Nephron progenitor cell (in vitro differentiated cells): ENCODE data around the gene RASAL2.

Source experiments
- DNase-seq: peaks from one replicate; pipeline ENCODE4 v3.0.0; 2021
- H3K27ac Mint-ChIP-seq: 2 replicates; pipeline ENCODE4 v1.8.0; 2021; ENCODE audit warnings: mild to moderate bottlenecking, moderate library complexity, mixed read lengths
- H3K27me3 Mint-ChIP-seq: 2 replicates; pipeline ENCODE4 v1.8.0; 2021; ENCODE audit warnings: mild to moderate bottlenecking, low read depth, mixed read lengths; ENCODE audit not compliant: poor library complexity
- H3K36me3 Mint-ChIP-seq: 2 replicates; pipeline ENCODE4 v1.8.0; 2021; ENCODE audit warnings: low read depth, mixed read lengths
- H3K4me1 Mint-ChIP-seq: 2 replicates; pipeline ENCODE4 v1.8.0; 2021; ENCODE audit warnings: mixed read lengths
- H3K4me3 Mint-ChIP-seq: 2 replicates; pipeline ENCODE4 v1.8.0; 2021; ENCODE audit warnings: mild to moderate bottlenecking, moderate library complexity, mixed read lengths
- H3K9me3 Mint-ChIP-seq: 2 replicates; pipeline ENCODE4 v1.8.0; 2021; ENCODE audit warnings: mild to moderate bottlenecking, moderate library complexity, mixed read lengths
- TF ChIP-seq, protein P1 (sequence below): fragments of 200-600 bp; sonication (generic); IDR thresholded peaks from 2 replicates; pipeline ENCODE4 v1.5.0; 2021; ENCODE audit warnings: antibody characterized with exemption

RASAL2 gene

DNA sequence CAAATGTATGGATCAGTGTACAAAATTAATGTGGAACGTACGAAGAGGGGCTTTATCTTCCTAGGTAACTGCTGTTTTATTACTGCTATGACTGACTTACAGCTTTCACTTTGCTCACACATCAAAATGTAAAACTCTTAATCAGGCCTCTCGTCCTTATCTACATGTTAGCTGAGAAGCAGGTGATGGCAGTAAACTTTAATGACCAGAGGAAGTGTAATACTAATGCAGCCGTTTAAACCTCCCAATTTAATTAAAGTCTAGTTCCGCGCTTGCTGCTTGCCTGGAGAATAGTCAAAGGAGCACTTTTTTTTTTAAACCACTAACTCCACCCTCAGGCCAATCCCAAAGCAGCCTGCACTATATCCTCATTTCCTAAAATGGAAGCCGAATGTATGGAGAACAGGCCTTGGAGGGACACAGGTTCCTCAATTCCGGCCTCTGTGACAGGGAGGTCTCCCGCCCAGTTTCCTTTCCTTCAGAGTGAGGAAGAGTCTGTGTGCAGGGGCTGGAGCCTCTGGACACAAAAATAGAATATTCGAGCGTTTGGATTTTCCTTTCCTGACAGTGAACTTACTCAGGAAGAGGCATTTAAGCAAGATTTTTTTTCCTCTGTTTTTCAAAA is 36.7 kb upstream of the RASAL2 start:
- H3K27me3 Mint-ChIP-seq: no peaks in the 10 kb centered on the region

DNA sequence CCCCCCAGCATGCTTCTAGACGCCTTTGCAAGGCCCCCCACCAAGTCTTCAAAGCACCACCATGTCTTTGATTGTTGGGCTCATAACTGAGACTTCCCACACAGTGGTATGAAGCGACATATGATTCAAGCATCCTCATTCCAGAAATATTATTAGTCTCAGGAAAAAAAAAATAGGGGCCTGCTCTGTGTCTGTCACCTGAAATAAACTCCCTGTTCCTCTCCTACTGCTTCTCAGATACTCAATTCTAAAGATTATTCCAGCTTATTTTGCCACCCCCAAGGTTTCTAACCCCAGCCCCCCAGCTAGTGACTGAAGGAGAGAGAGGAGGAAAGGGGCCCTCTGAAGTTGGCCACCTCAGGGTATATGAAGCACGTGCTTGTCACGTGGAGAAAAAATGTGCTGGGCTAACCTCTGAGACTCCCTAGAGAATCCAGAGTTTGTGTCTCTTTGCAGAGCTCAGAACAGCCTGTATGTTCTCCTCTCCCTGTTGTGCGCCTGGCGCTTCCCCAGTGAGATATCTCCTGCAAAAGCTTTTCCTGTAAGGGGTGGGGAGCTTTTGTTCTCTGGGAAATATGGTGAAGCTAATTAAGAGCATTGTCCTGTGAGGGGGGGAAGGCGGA is 35.9 kb upstream of the RASAL2 start:
- H3K9me3 Mint-ChIP-seq: no peaks in the 10 kb centered on the region
- H3K27me3 Mint-ChIP-seq: no peaks in the 10 kb centered on the region
- H3K4me1 Mint-ChIP-seq: peaks cover 70% of the 10 kb centered on the region
- H3K4me3 Mint-ChIP-seq: no peak overlapping the region
- H3K36me3 Mint-ChIP-seq: no peaks in the 10 kb centered on the region
- DNase-seq: no peak
- H3K27ac Mint-ChIP-seq: no peak overlapping the region
- TF ChIP-seq, protein P1, sequence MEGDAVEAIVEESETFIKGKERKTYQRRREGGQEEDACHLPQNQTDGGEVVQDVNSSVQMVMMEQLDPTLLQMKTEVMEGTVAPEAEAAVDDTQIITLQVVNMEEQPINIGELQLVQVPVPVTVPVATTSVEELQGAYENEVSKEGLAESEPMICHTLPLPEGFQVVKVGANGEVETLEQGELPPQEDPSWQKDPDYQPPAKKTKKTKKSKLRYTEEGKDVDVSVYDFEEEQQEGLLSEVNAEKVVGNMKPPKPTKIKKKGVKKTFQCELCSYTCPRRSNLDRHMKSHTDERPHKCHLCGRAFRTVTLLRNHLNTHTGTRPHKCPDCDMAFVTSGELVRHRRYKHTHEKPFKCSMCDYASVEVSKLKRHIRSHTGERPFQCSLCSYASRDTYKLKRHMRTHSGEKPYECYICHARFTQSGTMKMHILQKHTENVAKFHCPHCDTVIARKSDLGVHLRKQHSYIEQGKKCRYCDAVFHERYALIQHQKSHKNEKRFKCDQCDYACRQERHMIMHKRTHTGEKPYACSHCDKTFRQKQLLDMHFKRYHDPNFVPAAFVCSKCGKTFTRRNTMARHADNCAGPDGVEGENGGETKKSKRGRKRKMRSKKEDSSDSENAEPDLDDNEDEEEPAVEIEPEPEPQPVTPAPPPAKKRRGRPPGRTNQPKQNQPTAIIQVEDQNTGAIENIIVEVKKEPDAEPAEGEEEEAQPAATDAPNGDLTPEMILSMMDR: no peak

More for the DNA sequence above, 36.7 kb upstream of the RASAL2 start:
- no peak for DNase-seq
- no peak overlapping the region for H3K4me3 Mint-ChIP-seq
- no peaks in the 10 kb centered on the region for H3K9me3 Mint-ChIP-seq
- H3K4me1 Mint-ChIP-seq: peaks cover 77% of the 10 kb centered on the region
- H3K27ac Mint-ChIP-seq: no peak overlapping the region
- TF ChIP-seq, protein P1: no peak
- H3K36me3 Mint-ChIP-seq: no peaks in the 10 kb centered on the region

DNA sequence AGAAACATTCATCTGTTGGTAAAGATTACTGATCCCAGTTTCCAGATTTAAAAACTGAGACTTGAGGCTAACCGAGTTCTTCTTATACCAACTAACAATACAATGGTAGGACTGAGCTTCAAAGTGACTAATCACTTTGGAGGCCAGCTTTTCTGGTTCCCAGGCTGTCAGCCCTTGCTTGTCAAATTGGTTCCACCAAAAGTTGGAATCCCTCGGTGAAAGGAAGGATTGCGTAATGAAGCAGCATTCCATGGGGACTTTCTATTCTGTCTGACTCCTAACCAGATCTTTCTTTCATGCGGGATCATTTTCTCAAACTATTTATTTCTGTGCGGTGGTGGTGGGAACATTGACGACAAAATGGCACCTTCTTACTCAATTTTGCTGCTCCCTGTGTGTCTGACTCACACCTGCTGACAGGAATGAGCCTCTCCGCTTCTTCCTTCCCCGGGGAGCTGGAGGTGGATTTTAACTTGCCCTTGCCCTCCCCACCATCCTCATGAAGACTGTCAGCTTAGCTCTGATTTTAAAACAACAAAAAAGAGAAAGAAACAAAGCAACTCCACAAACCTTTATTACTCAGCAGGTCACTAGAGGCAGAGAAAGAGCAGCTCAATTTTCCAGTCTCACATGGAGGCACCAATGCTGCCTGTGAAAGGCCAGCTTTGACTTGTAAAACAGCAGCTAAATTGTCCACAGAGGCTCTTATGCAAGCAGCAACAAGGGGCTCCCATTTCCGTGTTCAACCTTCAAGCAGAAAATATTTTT is 32.9 kb upstream of the RASAL2 start:
- DNase-seq: no peak
- H3K27ac Mint-ChIP-seq: peak overlapping the region; percentile 56
- TF ChIP-seq, protein P1: no peak
- peaks cover 47% of the 10 kb centered on the region for H3K4me1 Mint-ChIP-seq
- H3K9me3 Mint-ChIP-seq: no peaks in the 10 kb centered on the region
- H3K4me3 Mint-ChIP-seq: no peak overlapping the region
- peaks cover 6% of the 10 kb centered on the region for H3K27me3 Mint-ChIP-seq
- H3K36me3 Mint-ChIP-seq: no peaks in the 10 kb centered on the region

DNA sequence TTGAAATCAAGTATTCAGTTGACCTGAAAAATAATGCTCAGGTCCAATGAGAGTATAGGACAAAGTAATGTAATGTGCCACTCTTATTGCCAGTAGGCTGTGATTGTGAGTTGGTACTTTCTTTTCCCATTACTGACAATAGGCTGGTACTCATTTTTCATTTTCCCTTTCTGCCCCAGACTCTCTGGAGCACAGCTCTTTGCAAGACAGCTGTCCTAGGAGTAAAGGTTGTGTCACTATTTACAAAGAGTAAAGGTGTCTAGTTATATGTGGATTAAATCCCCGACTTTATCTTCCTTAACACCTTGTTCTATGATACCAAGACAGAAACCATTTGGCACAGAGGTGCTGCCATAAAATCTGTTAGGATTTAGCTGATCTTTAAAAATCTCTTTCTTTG is 32.3 kb upstream of the RASAL2 start:
- TF ChIP-seq, protein P1: no peak
- no peak for DNase-seq
- no peak overlapping the region for H3K4me3 Mint-ChIP-seq
- peaks cover 41% of the 10 kb centered on the region for H3K4me1 Mint-ChIP-seq
- H3K36me3 Mint-ChIP-seq: no peaks in the 10 kb centered on the region
- no peak overlapping the region for H3K27ac Mint-ChIP-seq
- H3K9me3 Mint-ChIP-seq: no peaks in the 10 kb centered on the region
- H3K27me3 Mint-ChIP-seq: peaks cover 7% of the 10 kb centered on the region

DNA sequence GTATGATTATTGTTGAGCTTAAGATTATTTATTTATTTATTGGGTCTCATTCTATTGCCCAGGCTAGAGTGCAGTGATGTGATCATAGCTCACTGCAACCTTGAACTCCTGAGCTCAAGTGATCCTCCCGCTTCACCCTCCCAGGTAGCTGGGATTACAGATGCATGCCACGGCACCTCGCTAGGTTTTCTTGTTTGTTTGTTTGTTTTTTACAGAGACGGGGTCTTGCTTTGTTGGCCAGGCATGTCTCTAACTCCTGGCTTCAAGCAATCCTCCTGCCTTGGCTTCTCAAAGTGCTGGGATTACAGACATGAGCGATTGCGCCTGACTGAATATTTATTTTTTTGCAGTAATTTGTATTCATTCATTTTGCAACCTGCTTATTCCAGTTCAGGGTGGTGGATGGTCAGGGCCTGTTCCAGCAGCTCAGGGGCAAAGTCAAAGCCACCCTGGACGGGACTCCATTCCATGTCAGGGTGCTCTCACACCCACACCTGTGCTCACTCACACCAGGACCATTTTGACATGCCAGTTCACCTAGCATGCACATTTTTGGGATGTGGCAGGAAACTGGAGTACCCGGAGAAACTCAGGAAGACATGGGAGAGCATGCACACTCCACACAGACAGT is 29.6 kb upstream of the RASAL2 start:
- Mint-ChIP-seq H3K9me3 (no peaks in the 10 kb centered on the region), H3K27me3 (peaks cover 7% of the 10 kb centered on the region), H3K4me3 (no peak overlapping the region), H3K27ac (no peak overlapping the region), H3K4me1 (peaks cover 20% of the 10 kb centered on the region), H3K36me3 (no peaks in the 10 kb centered on the region)
- TF ChIP-seq, protein P1: no peak
- DNase-seq: no peak
